Karpas-422 (cell line): ENCODE results near the gene MEIS1. TPM values are rescaled to one million over a fixed set of nuclear protein-coding genes. Genes with fewer than 3 reads are reported as not detected.

Source experiments
- DNase-seq: peaks from one replicate; pipeline ENCODE4 v3.0.0-alpha.2; 2015
- H2AFZ ChIP-seq: fragments of 200-600 bp; sonication (generic); 2 replicates; pipeline ENCODE4 v1.6.1; 2014; ENCODE audit warnings: antibody characterized with exemption, low read length, mixed read lengths
- H3K27ac ChIP-seq: fragments of 200-600 bp; sonication (generic); 2 replicates; pipeline ENCODE4 v1.5.1; 2014; ENCODE audit warnings: mild to moderate bottlenecking, low read length, moderate library complexity
- H3K27me3 ChIP-seq: fragments of 200-600 bp; sonication (generic); 2 replicates; pipeline ENCODE4 v1.6.1; 2014; ENCODE audit warnings: low read length, mixed read lengths
- H3K36me3 ChIP-seq: fragments of 200-600 bp; sonication (generic); 2 replicates; pipeline ENCODE4 v1.6.1; 2014; ENCODE audit warnings: low read length, mixed read lengths; ENCODE audit not compliant: insufficient read depth
- H3K4me1 ChIP-seq: fragments of 200-600 bp; sonication (generic); 2 replicates; pipeline ENCODE4 v1.6.1; 2014; ENCODE audit warnings: mild to moderate bottlenecking, low read length, mixed read lengths
- H3K4me2 ChIP-seq: fragments of 200-600 bp; sonication (generic); 2 replicates; pipeline ENCODE4 v1.6.1; 2014; ENCODE audit warnings: low read length, low read depth, mild to moderate bottlenecking; ENCODE audit not compliant: poor library complexity, severe bottlenecking
- H3K4me3 ChIP-seq: fragments of 200-600 bp; sonication (generic); 2 replicates; pipeline ENCODE4 v1.5.1; 2014; ENCODE audit warnings: mild to moderate bottlenecking, antibody characterized with exemption, low read length, mixed read lengths
- H3K79me2 ChIP-seq: fragments of 200-600 bp; sonication (generic); 2 replicates; pipeline ENCODE4 v1.6.1; 2014; ENCODE audit warnings: mild to moderate bottlenecking, low read length, mixed read lengths
- H3K9ac ChIP-seq: fragments of 200-600 bp; sonication (generic); 2 replicates; pipeline ENCODE4 v1.6.0; 2014; ENCODE audit warnings: low read length
- H3K9me2 ChIP-seq: fragments of 200-600 bp; sonication (generic), shearing (Covaris generic); replicated peaks from 2 replicates; pipeline ENCODE4 v1.6.0; 2014; ENCODE audit warnings: mild to moderate bottlenecking, low read length, moderate library complexity; ENCODE audit not compliant: insufficient read depth
- H3K9me3 ChIP-seq: fragments of 300-700, 200-600 bp; sonication (generic); 2 replicates; pipeline ENCODE4 v1.6.1; 2014; ENCODE audit warnings: low read length, mixed read lengths
- H4K20me1 ChIP-seq: fragments of 200-600 bp; sonication (generic); 2 replicates; pipeline ENCODE4 v1.6.1; 2014; ENCODE audit warnings: mild to moderate bottlenecking, antibody characterized with exemption, low read length, low read depth; ENCODE audit not compliant: insufficient read depth
- total RNA-seq: library from RNA; depleted of rRNA; stranded (reverse); fragments of >200 nt; shearing (Covaris generic); gene quantifications from 2 replicates; pipeline ENCODE4 v1.2.3, GENCODE V29; 2014; ENCODE audit warnings: low replicate concordance

The MEIS1 gene
- total RNA-seq, 1 experiment from 2014 or later: 32.5 TPM

DNA sequence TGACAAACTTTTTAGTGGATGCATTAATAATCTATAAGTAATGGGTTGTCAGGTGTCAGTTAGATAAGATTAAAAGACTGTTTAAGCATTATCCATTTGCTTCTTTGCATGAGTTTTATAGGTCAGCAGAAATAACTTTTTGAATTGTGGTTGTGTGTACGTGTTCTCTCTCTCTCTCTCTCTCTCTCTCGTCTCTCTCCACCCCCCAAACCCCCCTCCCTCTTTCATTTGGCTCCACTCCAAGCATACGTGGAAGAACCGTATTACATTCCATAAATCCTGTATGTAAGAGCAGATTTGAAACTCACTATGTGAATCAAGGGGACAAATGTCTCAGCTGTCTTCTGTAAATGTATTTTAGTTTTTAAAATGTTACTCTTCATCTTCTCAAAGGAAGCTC is 120.2 kb downstream of the MEIS1 start:
- H3K9me3 ChIP-seq: no peaks in the 10 kb centered on the region
- no peaks in the 10 kb centered on the region for H3K9me2 ChIP-seq
- H3K36me3 ChIP-seq: no peaks in the 10 kb centered on the region
- peak overlapping the region; percentile 36 for H3K4me2 ChIP-seq
- no peak overlapping the region for H3K9ac ChIP-seq
- H2AFZ ChIP-seq: 0 out of 2 replicates have a peak overlapping the region, but pooled peaks have one; percentile 41
- DNase-seq: no peak
- peak overlapping the region; percentile 10; the same call in 1 of the 2 replicates for H3K27ac ChIP-seq
- no peaks in the 10 kb centered on the region for H4K20me1 ChIP-seq
- no peaks in the 10 kb centered on the region for H3K79me2 ChIP-seq
- no peaks in the 10 kb centered on the region for H3K27me3 ChIP-seq
- H3K4me3 ChIP-seq: no peak overlapping the region
- peaks cover 45% of the 10 kb centered on the region for H3K4me1 ChIP-seq

DNA sequence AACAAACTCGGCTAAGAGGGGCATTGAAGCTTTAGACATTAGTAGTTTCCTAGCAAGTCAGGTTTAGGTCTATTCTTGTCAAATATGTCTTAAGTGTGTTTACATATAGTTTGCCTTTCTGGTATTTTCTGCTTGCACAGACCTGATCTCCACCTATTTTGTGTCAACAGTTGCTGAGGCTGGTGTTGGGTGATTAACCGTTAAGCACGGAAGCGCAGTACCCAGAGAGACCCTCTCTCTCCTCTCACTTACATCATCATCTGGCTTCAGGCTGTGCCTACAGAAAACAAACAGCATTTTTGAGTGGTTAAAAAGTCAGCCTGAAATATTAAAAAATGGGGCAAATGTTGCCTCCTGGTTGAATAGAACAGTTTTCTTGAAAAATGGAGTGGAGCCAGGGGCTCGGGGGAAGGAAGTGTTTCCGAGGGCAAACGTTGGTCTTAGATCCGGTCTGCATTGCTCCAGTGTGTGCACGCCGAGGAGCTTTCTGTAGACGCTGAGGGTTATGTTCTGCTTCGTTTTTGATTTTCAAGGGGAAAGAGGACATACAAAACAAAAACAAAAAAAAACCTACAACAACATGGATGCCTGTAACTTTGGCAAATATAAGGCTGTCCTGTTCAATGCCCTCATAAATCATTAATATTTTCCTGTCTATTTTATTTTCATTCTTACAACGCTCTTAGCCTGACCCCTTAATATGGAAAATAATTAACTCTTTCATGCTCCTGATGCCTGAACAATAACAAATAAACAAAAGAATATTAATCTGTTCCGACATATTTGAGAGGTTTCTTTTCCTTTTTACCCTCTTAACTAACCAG is 120.8 kb downstream of the MEIS1 start:
- H3K9me3 ChIP-seq: no peaks in the 10 kb centered on the region
- H4K20me1 ChIP-seq: no peaks in the 10 kb centered on the region
- no peaks in the 10 kb centered on the region for H3K36me3 ChIP-seq
- peak overlapping the region; percentile 10; the same call in 1 of the 2 replicates for H3K27ac ChIP-seq
- no peaks in the 10 kb centered on the region for H3K79me2 ChIP-seq
- H3K4me3 ChIP-seq: peak overlapping the region; percentile 21; the same call in 1 of the 2 replicates
- H3K4me2 ChIP-seq: peak overlapping the region; percentile 36
- H3K27me3 ChIP-seq: no peaks in the 10 kb centered on the region
- H3K4me1 ChIP-seq: peaks cover 45% of the 10 kb centered on the region
- H3K9me2 ChIP-seq: no peaks in the 10 kb centered on the region
- peak overlapping the region; percentile 41; the same call in 1 of the 2 replicates for H2AFZ ChIP-seq
- peak; percentile 59 for DNase-seq
- peak overlapping the region; percentile 34 for H3K9ac ChIP-seq

DNA sequence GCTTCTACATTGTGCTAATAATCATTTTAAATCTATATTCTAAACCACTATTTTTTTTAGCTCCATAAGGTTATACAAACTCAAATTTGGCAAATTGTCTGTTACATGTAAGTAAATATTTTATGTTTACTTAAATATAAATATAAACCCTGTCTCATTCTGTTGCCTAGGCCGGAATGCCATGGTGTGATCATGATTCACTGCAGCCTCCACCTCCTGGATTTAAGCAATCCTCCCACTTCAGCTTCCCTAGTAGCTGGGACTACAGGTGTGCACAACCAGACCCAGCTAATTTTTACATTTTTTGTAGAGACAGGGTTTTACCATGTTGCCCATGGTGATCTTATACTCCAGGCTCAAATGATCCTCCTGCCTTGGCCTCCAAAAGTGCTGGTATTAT is 124.7 kb downstream of the MEIS1 start:
- DNase-seq: no peak
- H4K20me1 ChIP-seq: no peaks in the 10 kb centered on the region
- no peak overlapping the region for H3K4me3 ChIP-seq
- no peak overlapping the region for H3K4me2 ChIP-seq
- no peaks in the 10 kb centered on the region for H3K9me2 ChIP-seq
- no peaks in the 10 kb centered on the region for H3K79me2 ChIP-seq
- peaks cover 41% of the 10 kb centered on the region for H3K4me1 ChIP-seq
- H2AFZ ChIP-seq: no peak overlapping the region
- no peaks in the 10 kb centered on the region for H3K36me3 ChIP-seq
- H3K27ac ChIP-seq: no peak overlapping the region
- no peak overlapping the region for H3K9ac ChIP-seq
- H3K9me3 ChIP-seq: no peaks in the 10 kb centered on the region
- no peaks in the 10 kb centered on the region for H3K27me3 ChIP-seq

DNA sequence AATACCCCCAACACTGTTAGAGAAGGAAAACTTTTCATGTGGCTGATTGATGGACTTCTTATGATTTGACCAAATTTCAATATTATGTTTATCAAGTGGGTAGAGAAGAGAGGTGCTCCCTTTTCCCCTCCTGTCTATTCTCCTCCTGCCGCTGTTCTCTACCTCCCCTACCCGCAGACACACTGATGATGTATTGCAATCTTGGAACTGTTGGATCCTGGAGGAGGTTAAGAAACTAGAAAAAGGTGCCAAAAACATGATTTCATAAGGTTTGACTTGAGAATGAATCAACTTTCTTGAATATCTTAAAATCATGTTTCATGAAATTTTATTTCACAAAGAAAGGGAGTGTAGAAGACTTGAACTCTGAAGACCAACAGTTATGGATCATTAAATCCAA is 125.8 kb downstream of the MEIS1 start:
- Histone ChIP-seq H3K27me3 (no peaks in the 10 kb centered on the region), H3K4me1 (peaks cover 41% of the 10 kb centered on the region), H3K4me2 (no peak overlapping the region), H3K9me2 (no peaks in the 10 kb centered on the region), H3K9me3 (no peaks in the 10 kb centered on the region), H3K36me3 (no peaks in the 10 kb centered on the region), H4K20me1 (no peaks in the 10 kb centered on the region), H3K9ac (no peak overlapping the region), H3K4me3 (no peak overlapping the region), H3K79me2 (no peaks in the 10 kb centered on the region), H3K27ac (no peak overlapping the region), H2AFZ (no peak overlapping the region)
- no peak for DNase-seq

DNA sequence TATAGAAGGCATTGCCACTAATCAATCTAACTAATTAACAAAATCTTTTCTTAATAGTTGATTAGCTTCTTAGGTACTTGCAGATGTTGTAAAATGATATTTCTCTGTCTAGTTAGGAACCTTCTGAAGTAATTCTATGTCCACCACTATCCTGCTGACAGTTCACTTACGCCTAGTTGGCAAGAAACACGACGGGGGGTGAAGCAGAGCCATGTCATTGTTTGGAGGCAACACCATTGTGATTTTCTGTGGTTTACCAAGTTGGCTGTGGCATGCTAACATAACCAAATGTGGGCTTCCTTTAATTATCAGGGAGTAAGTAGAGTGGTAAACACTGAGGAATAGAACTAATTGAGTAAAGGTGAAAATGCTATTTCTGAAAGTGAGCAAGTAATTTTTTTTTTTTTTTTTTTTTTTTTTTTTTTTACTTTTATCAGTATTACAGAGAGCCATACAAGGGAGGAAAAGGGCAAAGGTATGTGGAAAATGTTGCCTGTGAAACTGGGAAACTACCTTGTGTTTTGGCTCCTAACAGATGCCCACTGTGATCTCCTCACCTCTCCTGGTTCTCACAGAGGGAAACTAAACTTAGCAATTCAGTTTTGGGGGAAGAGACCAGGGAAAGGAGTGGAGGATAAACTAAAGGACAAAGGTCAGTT is 126.8 kb downstream of the MEIS1 start:
- no peaks in the 10 kb centered on the region for H3K36me3 ChIP-seq
- no peaks in the 10 kb centered on the region for H4K20me1 ChIP-seq
- H3K4me2 ChIP-seq: peak overlapping the region; percentile 3
- no peak overlapping the region for H3K27ac ChIP-seq
- H3K9me3 ChIP-seq: no peaks in the 10 kb centered on the region
- no peaks in the 10 kb centered on the region for H3K9me2 ChIP-seq
- DNase-seq: no peak
- H3K4me3 ChIP-seq: no peak overlapping the region
- no peaks in the 10 kb centered on the region for H3K27me3 ChIP-seq
- peaks cover 42% of the 10 kb centered on the region for H3K4me1 ChIP-seq
- H2AFZ ChIP-seq: no peak overlapping the region
- H3K79me2 ChIP-seq: no peaks in the 10 kb centered on the region
- H3K9ac ChIP-seq: no peak overlapping the region

DNA sequence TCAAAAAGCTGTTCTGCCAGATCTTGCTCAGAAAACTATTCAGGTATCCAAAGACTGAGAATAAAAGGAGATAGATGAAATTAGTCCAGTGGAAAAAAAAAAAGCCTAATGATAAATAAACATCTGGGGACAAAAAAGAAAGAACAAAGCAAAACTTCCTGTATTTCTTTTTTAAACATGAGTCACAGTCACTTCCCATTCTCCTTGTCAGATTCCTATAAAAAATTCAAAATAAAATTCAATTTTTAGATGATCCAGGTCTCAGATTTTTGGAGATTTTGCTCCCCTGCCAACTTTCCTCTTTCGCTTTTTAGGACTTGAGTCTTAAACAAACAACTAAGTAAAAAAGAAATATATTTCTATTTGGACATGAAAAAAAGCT is 127.4 kb downstream of the MEIS1 start:
- H3K9ac ChIP-seq: no peak overlapping the region
- no peaks in the 10 kb centered on the region for H3K36me3 ChIP-seq
- no peak overlapping the region for H3K27ac ChIP-seq
- DNase-seq: no peak
- no peaks in the 10 kb centered on the region for H3K27me3 ChIP-seq
- peak overlapping the region; percentile 3 for H3K4me2 ChIP-seq
- no peaks in the 10 kb centered on the region for H3K9me2 ChIP-seq
- H3K79me2 ChIP-seq: no peaks in the 10 kb centered on the region
- H3K4me1 ChIP-seq: peaks cover 47% of the 10 kb centered on the region
- H2AFZ ChIP-seq: no peak overlapping the region
- no peaks in the 10 kb centered on the region for H3K9me3 ChIP-seq
- H4K20me1 ChIP-seq: no peaks in the 10 kb centered on the region
- H3K4me3 ChIP-seq: no peak overlapping the region

DNA sequence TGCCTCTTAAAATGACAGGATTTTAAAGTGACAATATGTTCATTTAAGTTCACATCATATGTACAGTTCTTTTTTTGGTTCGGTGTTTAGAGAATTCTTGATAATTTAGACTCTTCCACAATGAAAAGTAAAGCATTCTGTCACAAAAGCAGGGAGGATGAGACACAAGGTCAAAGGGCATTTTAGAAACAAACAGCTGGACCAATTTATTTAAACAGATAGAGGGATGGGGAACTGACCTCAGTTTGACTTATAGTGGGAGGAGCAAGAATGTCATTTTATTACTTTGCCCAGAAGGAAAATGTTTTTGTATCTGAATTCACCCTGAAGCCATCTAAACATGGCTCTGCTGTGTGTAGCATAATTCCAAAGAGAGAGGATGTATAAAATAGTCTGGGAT is 128.5 kb downstream of the MEIS1 start:
- no peak for DNase-seq
- Histone ChIP-seq H3K36me3 (no peaks in the 10 kb centered on the region), H3K4me2 (no peak overlapping the region), H3K79me2 (no peaks in the 10 kb centered on the region), H3K9me2 (no peaks in the 10 kb centered on the region), H2AFZ (no peak overlapping the region), H3K4me3 (no peak overlapping the region), H3K4me1 (peaks cover 59% of the 10 kb centered on the region), H4K20me1 (no peaks in the 10 kb centered on the region), H3K9ac (no peak overlapping the region), H3K27ac (no peak overlapping the region), H3K27me3 (no peaks in the 10 kb centered on the region), H3K9me3 (no peaks in the 10 kb centered on the region)

DNA sequence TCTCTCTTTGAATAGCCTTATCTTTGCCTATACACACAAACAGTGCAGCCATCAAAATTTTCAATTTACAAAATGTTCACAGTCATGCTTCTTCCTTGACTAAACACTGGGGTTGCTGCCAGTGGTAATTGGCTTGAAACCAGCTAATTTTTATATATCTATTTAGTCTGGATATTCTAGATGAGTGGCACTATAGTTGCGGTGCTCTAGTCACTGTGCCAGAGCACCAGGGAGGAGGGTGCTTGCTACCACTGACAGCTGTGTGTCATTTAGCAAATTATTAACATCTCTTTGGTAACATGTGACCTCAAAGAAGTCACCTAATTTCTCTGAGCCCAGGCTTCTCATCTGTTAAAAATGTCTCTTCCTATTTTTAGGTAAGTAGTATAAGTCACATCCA is 130.4 kb downstream of the MEIS1 start:
- Histone ChIP-seq H3K9me3 (no peaks in the 10 kb centered on the region), H3K27ac (no peak overlapping the region), H3K9me2 (no peaks in the 10 kb centered on the region), H3K4me1 (peaks cover 77% of the 10 kb centered on the region), H2AFZ (peak overlapping the region; percentile 3; the same call in 1 of the 2 replicates), H4K20me1 (no peaks in the 10 kb centered on the region), H3K4me2 (peak overlapping the region; percentile 17), H3K9ac (no peak overlapping the region), H3K27me3 (no peaks in the 10 kb centered on the region), H3K4me3 (no peak overlapping the region), H3K79me2 (no peaks in the 10 kb centered on the region), H3K36me3 (no peaks in the 10 kb centered on the region)
- DNase-seq: no peak
